Measurements from ENCODE around the gene KCNJ2.

Gene KCNJ2

GRCh38 chr17:70205401-70205800, 36.1 kb downstream of the KCNJ2 start:
- in situ Hi-C loops (cut with HindIII; ENCODE audit: low sequenced_read_pairs): no loop called here
- no peak for DNase-seq (ENCODE audit: low read depth)
- no peak for TF ChIP-seq CTCF (IDR thresholded peaks at IDR 0.05; ENCODE audit: low read depth, low read length, missing control alignments)
- no peak overlapping the region for H3K4me3 ChIP-seq (ENCODE audit: low read depth, low read length)

GRCh38 chr17:70206361-70207010, 37.2 kb downstream of the KCNJ2 start:
- in situ Hi-C loops (cut with HindIII; ENCODE audit: low sequenced_read_pairs): no loop called here
- TF ChIP-seq CTCF (IDR thresholded peaks at IDR 0.05; ENCODE audit: low read depth, low read length, missing control alignments): no peak
- no peak overlapping the region for H3K4me3 ChIP-seq (ENCODE audit: low read depth, low read length)
- DNase-seq (ENCODE audit: low read depth): no peak

- no peak for TF ChIP-seq CTCF (IDR thresholded peaks at IDR 0.05; ENCODE audit: low read depth, low read length, missing control alignments)
- DNase-seq (ENCODE audit: low read depth): no peak
- no peak overlapping the region for H3K4me3 ChIP-seq (ENCODE audit: low read depth, low read length)
- in situ Hi-C loops (cut with HindIII; ENCODE audit: low sequenced_read_pairs): no loop called here
Measured at GRCh38 chr17:70207184-70207583, 37.9 kb downstream of the KCNJ2 start.

- in situ Hi-C loops (cut with HindIII; ENCODE audit: low sequenced_read_pairs): no loop called here
- no peak for TF ChIP-seq CTCF (IDR thresholded peaks at IDR 0.05; ENCODE audit: low read depth, low read length, missing control alignments)
- no peak overlapping the region for H3K4me3 ChIP-seq (ENCODE audit: low read depth, low read length)
Measured at GRCh38 chr17:70208080-70208794, 38.9 kb downstream of the KCNJ2 start.

GRCh38 chr17:70208825-70209555, 39.7 kb downstream of the KCNJ2 start:
- TF ChIP-seq CTCF (IDR thresholded peaks at IDR 0.05; ENCODE audit: low read depth, low read length, missing control alignments): no peak
- DNase-seq (ENCODE audit: low read depth): no peak
- in situ Hi-C loops (cut with HindIII; ENCODE audit: low sequenced_read_pairs): no loop called here
- H3K4me3 ChIP-seq (ENCODE audit: low read depth, low read length): no peak overlapping the region

More at GRCh38 chr17:70208080-70208794, 38.9 kb downstream of the KCNJ2 start:
- no peak for DNase-seq (ENCODE audit: low read depth)

- in situ Hi-C loops (cut with HindIII; ENCODE audit: low sequenced_read_pairs): no loop called here
- TF ChIP-seq CTCF (IDR thresholded peaks at IDR 0.05; ENCODE audit: low read depth, low read length, missing control alignments): no peak
- no peak for DNase-seq (ENCODE audit: low read depth)
- H3K4me3 ChIP-seq (ENCODE audit: low read depth, low read length): no peak overlapping the region
Measured at GRCh38 chr17:70215656-70216055, 46.3 kb downstream of the KCNJ2 start.

Data from astrocyte of the cerebellum (primary cell).